Measurements from ENCODE around the gene CELA3B. TPM values are rescaled to one million over a fixed set of nuclear protein-coding genes. Genes with fewer than 3 reads are reported as not detected.

CELA3B gene
- total and polyA plus RNA-seq, 2 of the 13 experiments (the other 11 are each of a cell fraction or from before 2014, with no cell fraction given): 0.34 TPM; not detected in 1

DNA sequence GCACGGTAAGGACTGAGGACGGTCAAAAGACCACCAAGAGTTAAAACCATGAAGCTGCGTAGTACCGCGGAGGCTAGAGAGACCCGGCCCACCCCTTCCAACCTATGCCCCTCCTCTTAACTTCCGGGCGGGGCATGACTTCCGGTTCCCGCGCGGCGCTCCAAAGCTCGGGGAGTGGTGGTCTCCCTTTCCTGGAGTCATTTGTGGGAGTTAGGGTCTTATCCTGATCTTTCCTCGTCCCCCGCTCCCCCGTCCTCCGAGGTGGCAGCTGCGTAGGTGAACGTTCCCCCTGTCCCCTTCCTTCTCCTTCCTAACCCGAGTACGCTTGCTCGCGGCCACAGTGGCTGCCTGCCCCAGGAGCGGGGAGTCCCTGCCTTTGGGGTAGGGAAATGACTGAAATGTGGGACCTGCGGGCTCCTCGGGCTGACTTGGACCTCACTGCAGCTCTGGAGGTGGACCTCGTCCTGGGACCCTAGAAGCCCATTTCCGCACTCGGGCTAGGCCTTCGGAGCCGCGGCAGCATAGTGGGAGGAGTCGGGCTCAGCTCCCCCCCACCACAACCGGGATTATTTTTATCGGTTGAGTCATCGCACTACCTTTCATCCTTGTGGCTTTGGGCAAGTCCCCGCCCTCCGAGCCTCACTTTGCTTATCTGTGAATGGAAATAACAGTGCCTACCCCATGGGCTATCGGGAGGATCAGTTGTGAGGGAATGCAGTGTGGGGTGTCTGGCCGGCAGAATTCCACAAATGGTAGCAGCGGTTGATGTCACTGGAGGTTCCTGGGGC, 48.7 kb downstream of the CELA3B start (continued):
- TF ChIP-seq AGO1 (IDR thresholded peaks at IDR 0.05; ENCODE audit: low read depth, low read length, poor library complexity, severe bottlenecking) (peak; percentile 52), PHF8 (CRISPR knock-in tag; IDR thresholded peaks at IDR 0.05) (peak; percentile 91), BRD4 (CRISPR knock-in tag; IDR thresholded peaks at IDR 0.05) (0 out of 2 replicates have a peak, but pooled peaks have one; percentile 23), ESRRA (CRISPR knock-in tag; IDR thresholded peaks at IDR 0.05; ENCODE audit: low read depth) (0 out of 2 replicates have a peak, but pooled peaks have one; percentile 38), ATF1 (CRISPR knock-in tag; IDR thresholded peaks at IDR 0.05) (peak; percentile 79), NBN (conservative IDR thresholded peaks at IDR 0.05) (no peak), EED (CRISPR knock-in tag; IDR thresholded peaks at IDR 0.05) (no peak), SMAD1 (CRISPR knock-in tag; IDR thresholded peaks at IDR 0.05; ENCODE audit: borderline replicate concordance, low read depth) (0 out of 2 replicates have a peak, but pooled peaks have one; percentile 60), ZBTB21 (CRISPR knock-in tag; IDR thresholded peaks at IDR 0.05) (peak; percentile 5; the same call in 1 of the 2 replicates), ATF3 (CRISPR knock-in tag; IDR thresholded peaks at IDR 0.05) (peak; percentile 54; the same call in 1 of the 2 replicates), RBM39 (IDR thresholded peaks at IDR 0.05; ENCODE audit: low read depth, low read length, poor library complexity, severe bottlenecking) (peak; percentile 54), TAF15 (IDR thresholded peaks at IDR 0.05; ENCODE audit: low read depth, low read length, poor library complexity, severe bottlenecking) (no peak), HDAC2 (CRISPR knock-in tag; IDR thresholded peaks at IDR 0.05) (0 out of 2 replicates have a peak, but pooled peaks have one; percentile 10), MED1 (CRISPR knock-in tag; IDR thresholded peaks at IDR 0.05) (peak; percentile 48; the same call in 1 of the 2 replicates), ZKSCAN1 (IDR thresholded peaks at IDR 0.05; ENCODE audit: low read length) (no peak), FOXA1 (IDR thresholded peaks at IDR 0.05) (no peak), FOXA1 (CRISPR knock-in tag; IDR thresholded peaks at IDR 0.05) (peak; percentile 3; the same call in 1 of the 2 replicates), NFIB (CRISPR knock-in tag; IDR thresholded peaks at IDR 0.05; ENCODE audit: borderline replicate concordance) (no peak), ZNF607 (CRISPR knock-in tag; IDR thresholded peaks at IDR 0.05; ENCODE audit: borderline replicate concordance) (peak; percentile 54; the same call in 1 of the 2 replicates), PITX1 (CRISPR knock-in tag; IDR thresholded peaks at IDR 0.05) (peak; percentile 52; the same call in 1 of the 2 replicates), KDM5B (CRISPR knock-in tag; IDR thresholded peaks at IDR 0.05; ENCODE audit: borderline replicate concordance) (peak; percentile 57; the same call in 1 of the 2 replicates), ZNF792 (CRISPR knock-in tag; IDR thresholded peaks at IDR 0.05) (no peak), ZNF460 (CRISPR knock-in tag; IDR thresholded peaks at IDR 0.05; ENCODE audit: borderline replicate concordance) (no peak), KLF16 (CRISPR knock-in tag; IDR thresholded peaks at IDR 0.05) (peak; percentile 37 to 65; a peak in 1 of 4 replicates), ZNF644 (CRISPR knock-in tag; IDR thresholded peaks at IDR 0.05; ENCODE audit: low read depth) (no peak), IRF1 (CRISPR knock-in tag; IDR thresholded peaks at IDR 0.05; ENCODE audit: low read depth) (no peak)
- TF ChIP-seq, protein P1, sequence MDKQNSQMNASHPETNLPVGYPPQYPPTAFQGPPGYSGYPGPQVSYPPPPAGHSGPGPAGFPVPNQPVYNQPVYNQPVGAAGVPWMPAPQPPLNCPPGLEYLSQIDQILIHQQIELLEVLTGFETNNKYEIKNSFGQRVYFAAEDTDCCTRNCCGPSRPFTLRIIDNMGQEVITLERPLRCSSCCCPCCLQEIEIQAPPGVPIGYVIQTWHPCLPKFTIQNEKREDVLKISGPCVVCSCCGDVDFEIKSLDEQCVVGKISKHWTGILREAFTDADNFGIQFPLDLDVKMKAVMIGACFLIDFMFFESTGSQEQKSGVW (CRISPR knock-in tag; IDR thresholded peaks at IDR 0.05; ENCODE audit: borderline replicate concordance): no peak
- TF ChIP-seq, protein P2, sequence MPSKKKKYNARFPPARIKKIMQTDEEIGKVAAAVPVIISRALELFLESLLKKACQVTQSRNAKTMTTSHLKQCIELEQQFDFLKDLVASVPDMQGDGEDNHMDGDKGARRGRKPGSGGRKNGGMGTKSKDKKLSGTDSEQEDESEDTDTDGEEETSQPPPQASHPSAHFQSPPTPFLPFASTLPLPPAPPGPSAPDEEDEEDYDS (CRISPR knock-in tag; IDR thresholded peaks at IDR 0.05): peak; percentile 73; the same call in 1 of the 2 replicates

Data from HepG2 (cell line).